Esophagus squamous epithelium (tissue), 5 donors: ENCODE results near the gene TBC1D2B. TPM values are rescaled to one million over a fixed set of nuclear protein-coding genes. Genes with fewer than 3 reads are reported as not detected.

ENCODE experiments used
- DNase-seq: peaks from one replicate; lab custom pipeline; 2025; lab: John Stamatoyannopoulos, UW
- H3K27ac ChIP-seq, 4 donors: fragments of 200-600 bp; sonication (generic); one replicate each; pipeline ENCODE4 v1.5.1; 2016 to 2019; ENCODE audit warnings: mild to moderate bottlenecking in 1 of 4
- H3K27me3 ChIP-seq, 4 donors: fragments of 200-600 bp; sonication (generic); 1 replicate in 3 of 4; 2 replicates in 1 of 4; pipeline versions ENCODE4 v1.5.1 to v1.6.0; 2017 to 2021; ENCODE audit warnings: antibody characterized with exemption in 1 of 4
- H3K36me3 ChIP-seq, 3 donors: fragments of 200-600 bp; sonication (generic); one replicate each; pipeline ENCODE4 v1.5.1; 2016 to 2019
- H3K4me1 ChIP-seq, 3 donors: fragments of 200-600 bp; sonication (generic); one replicate each; pipeline ENCODE4 v1.5.1; 2017 to 2019
- H3K4me3 ChIP-seq, 4 donors: fragments of 200-600 bp; sonication (generic); 1 replicate in 3 of 4; 2 replicates in 1 of 4; pipeline ENCODE4 v1.5.1; 2016 to 2019; ENCODE audit warnings: mild to moderate bottlenecking in 2 of 4, moderate library complexity in 1 of 4
- H3K9me3 ChIP-seq, 3 donors: fragments of 200-600 bp; sonication (generic); one replicate each; pipeline ENCODE4 v1.5.1; 2016 to 2019
- POLR2A ChIP-seq, 4 donors: fragments of 450-650 bp; IDR thresholded peaks; one replicate each; pipeline ENCODE4 v1.6.1; 2017; ENCODE audit warnings: antibody characterized with exemption in 4 of 4, mild to moderate bottlenecking in 4 of 4, moderate library complexity in 3 of 4
- WGBS, 2 donors: methylation state at CpG; one replicate each; pipeline ENCODE4 v1.1.5; 2018; 5-methylcytosine and 5-hydroxymethylcytosine counted together
- intact Hi-C: fragments of 100-400 bp; cut with DNase I; formaldehyde crosslinking; loops from one replicate; pipeline ENCODE4 v1.15.0; 2022
- total RNA-seq, 4 donors: library from RNA; depleted of rRNA; stranded (reverse); fragments of >200 nt; gene quantifications; one replicate each; pipeline ENCODE4 v1.1.0, GENCODE V29; 2016
- TF ChIP-seq, protein P1 (sequence below), 6 experiments: fragments of 450-650 bp in 4 of 6; fragments of 200-600 bp in 2 of 6; sonication (generic) in 2 of 6; IDR thresholded peaks; one replicate each; pipeline ENCODE4 v1.5.1; 2016 to 2019; ENCODE audit warnings: antibody characterized with exemption in 6 of 6, mild to moderate bottlenecking in 4 of 6, moderate library complexity in 4 of 6
- donor health status: DM: yes; HTN: yes; CAD: no.

Gene TBC1D2B
- total RNA-seq, 4 donors from 2014 or later: 13.0 to 30.7 (median 17.8) TPM

DNA sequence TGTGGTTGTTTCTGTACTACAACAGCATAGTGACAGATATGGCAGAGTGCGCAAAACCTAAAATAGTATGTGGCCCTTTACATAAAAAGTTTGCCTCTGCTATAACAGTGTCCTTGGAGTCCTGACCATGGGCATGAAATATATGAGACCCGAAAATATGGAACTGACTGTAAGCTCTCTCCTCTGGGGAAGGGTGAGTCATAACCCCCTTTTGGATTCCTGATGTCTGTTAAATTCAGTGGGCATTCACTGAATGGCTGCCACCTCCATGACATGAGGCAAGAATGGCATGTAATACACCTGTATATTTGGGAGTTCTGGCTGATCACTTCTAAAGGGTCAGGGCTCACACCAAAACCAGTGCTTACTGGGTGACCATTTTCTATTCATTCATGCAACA is 6.1 kb downstream of the TBC1D2B start:
- peaks cover 41 to 100% (median 72%) of the 10 kb centered on the region in 3 donors for H3K4me1 ChIP-seq
- intact Hi-C loops: no loop called here

DNA sequence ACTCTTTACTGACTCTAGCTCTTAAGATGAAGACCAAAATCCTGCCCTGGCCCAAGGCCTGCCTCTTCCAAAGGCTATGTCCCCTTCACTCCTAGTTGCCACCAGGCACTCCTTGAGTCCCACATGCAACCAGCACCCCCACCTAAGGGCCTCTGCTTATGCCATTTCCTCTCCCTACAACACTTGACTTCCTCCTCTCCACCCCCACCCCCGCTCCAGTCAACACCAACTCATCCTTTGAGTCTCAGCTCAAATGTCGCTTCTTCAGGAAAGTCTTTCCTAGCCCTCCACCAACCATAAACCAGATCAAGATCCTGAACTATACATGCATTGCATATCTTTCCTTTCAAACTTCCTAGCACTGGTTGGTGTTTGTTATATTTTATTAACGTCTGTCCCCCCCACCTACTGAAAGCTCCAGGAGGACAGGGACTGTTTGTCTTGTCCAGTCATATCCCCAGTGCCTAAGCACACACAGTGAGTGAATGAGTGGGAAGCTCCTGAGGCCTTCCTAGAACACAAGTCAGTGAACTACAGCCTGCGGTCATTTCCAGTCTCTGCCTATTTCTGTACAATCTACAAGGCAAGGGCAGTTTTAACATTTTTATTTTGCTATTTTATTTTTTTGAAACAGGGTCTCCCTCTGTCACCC is 7.3 kb downstream of the TBC1D2B start:
- peak overlapping the region in 3 of 4 donors; percentile 64 to 90 (median 87) for H3K27ac ChIP-seq
- no peaks in the 10 kb centered on the region for H3K9me3 ChIP-seq
- H3K36me3 ChIP-seq: no peaks in the 10 kb centered on the region
- H3K27me3 ChIP-seq: no peaks in the 10 kb centered on the region
- TF ChIP-seq, protein P1, sequence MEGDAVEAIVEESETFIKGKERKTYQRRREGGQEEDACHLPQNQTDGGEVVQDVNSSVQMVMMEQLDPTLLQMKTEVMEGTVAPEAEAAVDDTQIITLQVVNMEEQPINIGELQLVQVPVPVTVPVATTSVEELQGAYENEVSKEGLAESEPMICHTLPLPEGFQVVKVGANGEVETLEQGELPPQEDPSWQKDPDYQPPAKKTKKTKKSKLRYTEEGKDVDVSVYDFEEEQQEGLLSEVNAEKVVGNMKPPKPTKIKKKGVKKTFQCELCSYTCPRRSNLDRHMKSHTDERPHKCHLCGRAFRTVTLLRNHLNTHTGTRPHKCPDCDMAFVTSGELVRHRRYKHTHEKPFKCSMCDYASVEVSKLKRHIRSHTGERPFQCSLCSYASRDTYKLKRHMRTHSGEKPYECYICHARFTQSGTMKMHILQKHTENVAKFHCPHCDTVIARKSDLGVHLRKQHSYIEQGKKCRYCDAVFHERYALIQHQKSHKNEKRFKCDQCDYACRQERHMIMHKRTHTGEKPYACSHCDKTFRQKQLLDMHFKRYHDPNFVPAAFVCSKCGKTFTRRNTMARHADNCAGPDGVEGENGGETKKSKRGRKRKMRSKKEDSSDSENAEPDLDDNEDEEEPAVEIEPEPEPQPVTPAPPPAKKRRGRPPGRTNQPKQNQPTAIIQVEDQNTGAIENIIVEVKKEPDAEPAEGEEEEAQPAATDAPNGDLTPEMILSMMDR (IDR thresholded peaks at IDR 0.05): no peak
- no peak for TF ChIP-seq POLR2A (IDR thresholded peaks at IDR 0.05)
- peaks cover 44 to 100% (median 73%) of the 10 kb centered on the region in 3 donors for H3K4me1 ChIP-seq
- DNase-seq: no peak
- WGBS, 2 donors: 68 to 71% methylated on average over 4 of the region's 4 CpGs
- H3K4me3 ChIP-seq: no peak overlapping the region
- intact Hi-C loops: no loop called here

More for the DNA sequence above, 6.1 kb downstream of the TBC1D2B start:
- Histone ChIP-seq H3K9me3 (no peaks in the 10 kb centered on the region), H3K4me3 (no peak overlapping the region), H3K27me3 (no peaks in the 10 kb centered on the region), H3K27ac (peak overlapping the region in 3 of 4 donors; percentile 48 to 82 (median 54)), H3K36me3 (no peaks in the 10 kb centered on the region)
- TF ChIP-seq, protein P1 (IDR thresholded peaks at IDR 0.05): no peak
- TF ChIP-seq POLR2A (IDR thresholded peaks at IDR 0.05): no peak
- DNase-seq: no peak
- WGBS, 2 donors: 53 to 84% methylated on average over 2 of the region's 2 CpGs

DNA sequence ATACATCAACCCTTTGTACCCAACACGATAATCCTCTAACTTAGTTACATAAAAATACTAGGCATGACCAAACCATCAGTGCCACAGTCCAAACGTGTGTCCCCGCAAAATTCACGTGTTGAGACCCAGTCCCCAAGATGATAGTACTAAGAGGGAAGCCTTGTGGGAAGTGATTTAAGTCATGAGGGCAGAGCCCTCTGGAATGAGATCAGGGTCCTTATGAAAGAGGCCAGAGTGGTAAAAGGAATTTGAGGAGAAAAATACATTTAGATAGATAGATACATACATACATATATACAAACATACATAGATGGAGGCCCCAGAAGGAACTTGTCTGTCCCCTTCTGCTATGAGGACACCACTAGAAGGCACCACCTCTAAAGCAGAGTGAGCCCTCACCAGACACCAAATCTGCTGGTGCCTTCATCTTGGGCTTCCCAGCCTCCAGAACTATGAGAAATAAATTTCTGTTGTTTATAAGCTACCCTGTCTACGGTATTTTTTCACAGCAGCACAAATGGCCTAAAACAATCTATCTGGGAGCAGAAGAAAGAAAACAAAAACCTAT is 8.0 kb downstream of the TBC1D2B start:
- Histone ChIP-seq H3K36me3 (no peaks in the 10 kb centered on the region), H3K9me3 (no peaks in the 10 kb centered on the region), H3K4me3 (no peak overlapping the region), H3K27ac (peak overlapping the region; percentile 23 to 90 (median 76)), H3K27me3 (no peaks in the 10 kb centered on the region), H3K4me1 (peaks cover 46 to 100% (median 77%) of the 10 kb centered on the region in 3 donors)
- 61 to 68% methylated on average over 5 of the region's 5 CpGs for WGBS, 2 donors
- TF ChIP-seq, protein P1 (IDR thresholded peaks at IDR 0.05): no peak
- no peak for TF ChIP-seq POLR2A (IDR thresholded peaks at IDR 0.05)
- no peak for DNase-seq
- intact Hi-C loops: no loop called here

DNA sequence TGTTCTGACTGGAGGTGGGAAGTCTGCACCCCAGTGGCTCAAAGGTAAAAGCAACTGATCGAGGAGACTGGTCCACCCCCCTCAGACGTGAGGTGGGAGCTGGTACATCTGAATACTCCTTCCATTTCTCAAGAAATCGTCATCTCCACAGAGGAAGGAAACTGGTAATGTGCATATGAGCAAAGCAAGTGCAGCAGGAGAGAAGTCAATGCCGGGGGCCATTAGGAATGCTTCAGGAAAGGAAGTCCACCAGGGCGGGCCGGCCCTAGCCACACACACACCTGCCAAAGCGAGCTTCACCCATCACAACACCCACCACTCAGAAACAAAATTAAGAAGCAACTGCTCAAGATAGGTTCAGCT is 8.5 kb downstream of the TBC1D2B start:
- peak overlapping the region in 1 of 4 donors; percentile 36 for H3K4me3 ChIP-seq
- TF ChIP-seq, protein P1 (IDR thresholded peaks at IDR 0.05): no peak
- TF ChIP-seq POLR2A (IDR thresholded peaks at IDR 0.05): no peak
- H3K27me3 ChIP-seq: no peaks in the 10 kb centered on the region
- H3K9me3 ChIP-seq: no peaks in the 10 kb centered on the region
- no peak for DNase-seq
- intact Hi-C loops: no loop called here
- WGBS, 2 donors: 58 to 62% methylated on average over 6 to 7 of the region's 7 CpGs
- H3K4me1 ChIP-seq: peaks cover 48 to 100% (median 82%) of the 10 kb centered on the region in 3 donors
- H3K27ac ChIP-seq: peak overlapping the region; percentile 23 to 90 (median 76)
- H3K36me3 ChIP-seq: no peaks in the 10 kb centered on the region
